Neural progenitor cell (in vitro differentiated cells): ENCODE results near the gene SLC6A12.

Experiments
- CTCF ChIP-seq: fragments of 200-600 bp; sonication (generic); IDR thresholded peaks from 2 replicates; pipeline ENCODE4 v1.5.1; 2017; ENCODE audit warnings: antibody characterized with exemption, mild to moderate bottlenecking
- EZH2 ChIP-seq: fragments of 200-600 bp; sonication (generic); IDR thresholded peaks from 2 replicates; pipeline ENCODE4 v1.6.1; 2017; ENCODE audit warnings: antibody characterized with exemption, mild to moderate bottlenecking, moderate library complexity
- EZH2phosphoT487 ChIP-seq: fragments of 200-600 bp; sonication (generic); IDR thresholded peaks from 2 replicates; pipeline ENCODE4 v1.6.1; 2017; ENCODE audit warnings: antibody characterized with exemption

- TF ChIP-seq CTCF (no peak), EZH2 (no peak), EZH2phosphoT487 (no peak)
These were observed 41.9 kb downstream of the SLC6A12 start for GRCh38 chr12:171743-172676.
